Tibial artery (tissue), 4 donors: ENCODE results near the gene PAK4.

Experiments
- DNase-seq, 2 donors: peaks; one replicate each; pipeline ENCODE4 v3.0.0-alpha.2; 2019
- H3K27ac ChIP-seq, 2 donors: fragments of 200-600 bp; sonication (generic) in 1 of 2; 1 replicate in 1 of 2; 2 replicates in 1 of 2; pipeline ENCODE4 v1.5.1; 2018 to 2019; ENCODE audit warnings: mild to moderate bottlenecking in 1 of 2
- H3K27me3 ChIP-seq, 2 donors: fragments of 200-600 bp; sonication (generic) in 1 of 2; one replicate each; pipeline versions ENCODE4 v1.5.1 to v1.6.0; 2016 to 2019
- H3K36me3 ChIP-seq, 3 donors: fragments of 200-600 bp; sonication (generic) in 2 of 3; one replicate each; pipeline ENCODE4 v1.5.1; 2016 to 2019; ENCODE audit warnings: mild to moderate bottlenecking in 2 of 3
- H3K4me1 ChIP-seq, 4 donors: fragments of 200-600 bp; sonication (generic) in 2 of 4; 1 replicate in 3 of 4; 2 replicates in 1 of 4; pipeline ENCODE4 v1.5.1; 2016 to 2019
- H3K4me3 ChIP-seq, 2 donors: fragments of 200-600 bp; sonication (generic) in 1 of 2; 1 replicate in 1 of 2; 2 replicates in 1 of 2; pipeline ENCODE4 v1.5.1; 2018 to 2019; ENCODE audit warnings: mild to moderate bottlenecking in 2 of 2
- H3K9me3 ChIP-seq, 3 donors: fragments of 200-600 bp; sonication (generic) in 1 of 3; one replicate each; pipeline ENCODE4 v1.5.1; 2016 to 2019
- intact Hi-C: fragments of 100-400 bp; cut with DNase I; formaldehyde crosslinking; loops from one replicate; pipeline ENCODE4 v1.15.0; 2023; ENCODE audit warnings: low total_unique reads
- TF ChIP-seq, protein P1 (sequence below), 2 experiments: fragments of 200-600 bp in 1 of 2; fragments of 450-650 bp in 1 of 2; IDR thresholded peaks; one replicate each; pipeline ENCODE4 v1.5.1; 2017 to 2019; ENCODE audit warnings: antibody characterized with exemption in 2 of 2, mild to moderate bottlenecking in 1 of 2, moderate library complexity in 1 of 2

PAK4 gene

DNA sequence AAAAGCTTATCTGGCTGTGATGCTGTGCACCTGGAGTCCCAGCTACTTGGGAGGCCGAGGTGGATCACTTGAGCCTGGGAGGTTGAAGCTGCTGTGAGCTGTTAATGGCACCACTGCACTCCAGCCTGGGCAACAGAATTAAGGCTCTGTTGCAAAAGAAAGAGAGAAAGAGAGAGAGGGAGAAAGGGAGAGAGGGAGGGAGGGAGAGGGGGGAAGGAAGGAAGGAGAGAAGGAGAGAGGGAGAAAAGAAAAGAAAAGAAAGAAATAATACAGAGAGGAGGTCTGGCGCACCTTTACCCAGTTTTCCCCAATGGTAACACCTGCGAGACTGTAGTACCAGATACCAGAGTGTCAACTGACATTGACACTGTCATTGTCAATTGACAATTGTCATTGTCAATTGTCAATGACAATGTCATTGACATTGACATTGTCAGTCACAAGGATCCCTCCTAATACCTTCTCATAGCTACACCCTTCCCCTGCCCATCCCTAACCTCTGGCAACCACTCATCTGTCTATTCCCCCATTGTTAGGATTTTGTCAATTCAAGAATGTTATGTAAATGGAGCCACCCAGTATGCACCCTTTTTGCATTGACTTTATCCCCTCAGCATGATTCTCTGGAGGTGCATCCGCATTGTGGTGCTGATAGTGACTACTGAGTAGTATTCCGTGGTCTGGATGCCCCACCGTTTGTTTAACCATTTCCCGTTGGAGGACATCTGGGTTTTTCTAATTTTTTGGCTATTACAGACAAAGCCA, 21.3 kb downstream of the PAK4 start:
- Histone ChIP-seq H3K27ac (no peak overlapping the region), H3K4me1 (peaks cover 0 to 22% (median 11%) of the 10 kb centered on the region in 4 donors), H3K36me3 (no peaks in the 10 kb centered on the region), H3K9me3 (no peaks in the 10 kb centered on the region), H3K4me3 (no peak overlapping the region), H3K27me3 (no peaks in the 10 kb centered on the region)
- TF ChIP-seq, protein P1, sequence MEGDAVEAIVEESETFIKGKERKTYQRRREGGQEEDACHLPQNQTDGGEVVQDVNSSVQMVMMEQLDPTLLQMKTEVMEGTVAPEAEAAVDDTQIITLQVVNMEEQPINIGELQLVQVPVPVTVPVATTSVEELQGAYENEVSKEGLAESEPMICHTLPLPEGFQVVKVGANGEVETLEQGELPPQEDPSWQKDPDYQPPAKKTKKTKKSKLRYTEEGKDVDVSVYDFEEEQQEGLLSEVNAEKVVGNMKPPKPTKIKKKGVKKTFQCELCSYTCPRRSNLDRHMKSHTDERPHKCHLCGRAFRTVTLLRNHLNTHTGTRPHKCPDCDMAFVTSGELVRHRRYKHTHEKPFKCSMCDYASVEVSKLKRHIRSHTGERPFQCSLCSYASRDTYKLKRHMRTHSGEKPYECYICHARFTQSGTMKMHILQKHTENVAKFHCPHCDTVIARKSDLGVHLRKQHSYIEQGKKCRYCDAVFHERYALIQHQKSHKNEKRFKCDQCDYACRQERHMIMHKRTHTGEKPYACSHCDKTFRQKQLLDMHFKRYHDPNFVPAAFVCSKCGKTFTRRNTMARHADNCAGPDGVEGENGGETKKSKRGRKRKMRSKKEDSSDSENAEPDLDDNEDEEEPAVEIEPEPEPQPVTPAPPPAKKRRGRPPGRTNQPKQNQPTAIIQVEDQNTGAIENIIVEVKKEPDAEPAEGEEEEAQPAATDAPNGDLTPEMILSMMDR (IDR thresholded peaks at IDR 0.05): no peak
- no peak for DNase-seq
- intact Hi-C loops: no loop called here

DNA sequence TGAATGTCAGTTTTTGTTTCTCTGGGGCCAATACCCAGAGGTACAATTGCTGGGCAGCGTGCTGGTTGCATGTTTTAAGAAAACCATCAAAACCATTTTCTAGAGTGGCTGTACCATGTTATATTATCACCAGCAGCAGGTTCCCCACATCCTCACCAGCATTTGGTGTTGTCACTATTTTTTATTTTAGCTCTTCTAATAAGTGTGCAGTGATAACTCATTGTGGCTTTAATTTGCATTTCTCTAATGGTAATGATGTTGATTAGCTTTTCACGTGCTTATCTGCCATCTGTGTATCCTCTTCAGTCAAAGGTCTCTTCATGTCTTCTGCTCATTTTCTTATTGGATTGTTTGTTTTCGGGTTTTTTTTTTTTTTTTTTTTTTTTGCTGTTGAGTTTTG, 21.9 kb downstream of the PAK4 start:
- Histone ChIP-seq H3K9me3 (no peaks in the 10 kb centered on the region), H3K27me3 (no peaks in the 10 kb centered on the region), H3K4me1 (peaks cover 0 to 22% (median 11%) of the 10 kb centered on the region in 4 donors), H3K36me3 (no peaks in the 10 kb centered on the region), H3K4me3 (no peak overlapping the region), H3K27ac (no peak overlapping the region)
- intact Hi-C loops: no loop called here
- DNase-seq: no peak
- TF ChIP-seq, protein P1 (IDR thresholded peaks at IDR 0.05): no peak

DNA sequence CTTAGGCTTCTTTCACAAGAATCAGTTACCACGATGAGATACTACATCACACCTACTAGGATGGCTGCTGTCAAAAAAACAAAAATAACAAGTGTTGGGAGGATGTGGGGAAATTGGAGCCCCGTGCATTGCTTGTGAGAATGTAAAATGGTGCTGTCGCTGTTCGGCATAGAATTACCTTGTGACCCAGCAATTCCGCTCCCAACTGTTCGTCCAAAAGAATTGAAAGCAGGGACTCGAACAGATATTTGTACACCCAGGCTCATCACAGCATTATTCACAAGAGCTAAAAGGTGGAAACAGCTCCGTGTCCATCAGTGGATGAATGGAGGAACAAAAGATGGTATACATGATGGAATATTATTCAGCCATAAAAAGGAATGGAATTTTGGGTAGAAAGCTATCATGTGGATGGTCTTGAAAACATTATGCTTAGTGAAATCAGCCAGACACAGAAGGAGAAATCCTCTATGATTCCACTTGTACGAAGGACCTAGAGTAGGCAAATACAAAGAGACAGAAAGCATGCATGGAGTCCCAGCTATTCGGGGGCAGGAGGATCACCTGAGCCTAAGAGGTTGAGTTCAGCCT, 23.4 kb downstream of the PAK4 start:
- Histone ChIP-seq H3K9me3 (no peaks in the 10 kb centered on the region), H3K36me3 (no peaks in the 10 kb centered on the region), H3K4me3 (no peak overlapping the region), H3K27me3 (no peaks in the 10 kb centered on the region), H3K27ac (no peak overlapping the region), H3K4me1 (peaks cover 0 to 31% (median 11%) of the 10 kb centered on the region in 4 donors)
- DNase-seq: no peak
- TF ChIP-seq, protein P1 (IDR thresholded peaks at IDR 0.05): no peak
- intact Hi-C loops: no loop called here

DNA sequence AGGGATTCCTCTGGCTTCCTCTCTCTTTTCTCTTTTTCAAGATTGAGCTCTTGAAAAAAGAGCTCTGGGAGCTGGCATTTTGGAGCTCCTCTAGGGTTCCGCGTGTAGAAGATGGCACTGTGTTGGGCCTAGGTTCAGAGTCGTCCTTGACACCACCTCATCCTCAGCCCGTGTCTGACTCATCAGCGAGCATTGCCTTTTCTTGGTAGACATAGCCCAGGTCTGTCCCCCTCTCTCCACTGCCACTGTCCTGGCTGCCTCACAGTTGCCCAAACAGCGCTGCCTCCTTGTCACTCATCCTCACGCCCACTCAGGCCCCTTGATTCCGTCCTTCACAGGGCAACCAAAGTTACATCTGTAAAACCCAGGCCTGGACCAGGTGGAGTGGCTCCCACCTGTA, 24.6 kb downstream of the PAK4 start:
- Histone ChIP-seq H3K27me3 (no peaks in the 10 kb centered on the region), H3K9me3 (no peaks in the 10 kb centered on the region), H3K36me3 (no peaks in the 10 kb centered on the region), H3K4me1 (peaks cover 0 to 28% (median 5%) of the 10 kb centered on the region in 4 donors), H3K27ac (no peak overlapping the region), H3K4me3 (no peak overlapping the region)
- TF ChIP-seq, protein P1 (IDR thresholded peaks at IDR 0.05): no peak
- no peak for DNase-seq
- intact Hi-C loops: no loop called here

DNA sequence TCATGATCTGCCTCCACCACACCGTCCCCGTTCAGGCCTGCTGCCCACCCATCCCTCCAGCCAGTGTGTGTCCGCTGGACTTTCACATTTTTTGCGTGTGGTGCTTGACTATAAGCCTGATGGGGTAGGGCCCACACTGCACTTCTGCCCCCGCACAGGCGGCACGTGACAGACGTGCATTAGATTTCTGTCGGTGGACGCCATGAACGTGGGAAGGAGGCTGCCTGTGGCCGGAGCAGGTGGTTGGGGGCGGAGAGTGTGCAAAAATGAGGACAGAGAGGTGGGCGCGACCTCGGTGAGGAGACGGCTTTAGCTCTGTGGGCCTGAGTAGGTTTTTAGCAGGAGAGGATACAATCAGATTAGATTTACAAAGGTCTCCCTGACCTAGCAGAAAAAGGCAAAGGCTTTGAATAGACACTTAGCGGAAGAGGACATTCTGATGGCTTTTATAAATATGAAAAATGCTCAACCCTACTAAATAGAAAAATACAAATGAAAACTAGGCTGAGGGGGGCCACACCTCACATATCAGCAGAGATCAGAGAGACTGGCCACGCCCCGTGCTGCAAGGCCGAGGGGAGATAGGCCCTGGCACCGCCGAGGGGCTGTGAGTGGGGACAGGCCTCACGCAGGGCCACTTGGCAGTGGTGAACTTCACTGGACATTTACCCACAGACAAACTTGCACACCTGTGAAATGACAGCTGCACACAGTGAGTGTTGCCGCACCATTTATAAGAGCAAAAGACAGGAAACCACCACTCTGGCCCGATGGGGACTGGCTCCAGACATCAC, 25.4 kb downstream of the PAK4 start:
- Histone ChIP-seq H3K27ac (no peak overlapping the region), H3K4me1 (peaks cover 0 to 28% (median 3%) of the 10 kb centered on the region in 4 donors)
- TF ChIP-seq, protein P1 (IDR thresholded peaks at IDR 0.05): no peak

More for the DNA sequence above, 25.4 kb downstream of the PAK4 start:
- Histone ChIP-seq H3K27me3 (no peaks in the 10 kb centered on the region), H3K36me3 (peaks cover 0 to 4% (median 0%) of the 10 kb centered on the region in 3 donors), H3K4me3 (no peak overlapping the region), H3K9me3 (no peaks in the 10 kb centered on the region)
- no peak for DNase-seq
- intact Hi-C loops: no loop called here
